ENCODE measurements around the gene CRYGD.
"Not testable (repeated sequence)": the region's sequence is repeated elsewhere in the genome, so short reads cannot be mapped to it uniquely, and the experiment has no call there.

The CRYGD gene

DNA sequence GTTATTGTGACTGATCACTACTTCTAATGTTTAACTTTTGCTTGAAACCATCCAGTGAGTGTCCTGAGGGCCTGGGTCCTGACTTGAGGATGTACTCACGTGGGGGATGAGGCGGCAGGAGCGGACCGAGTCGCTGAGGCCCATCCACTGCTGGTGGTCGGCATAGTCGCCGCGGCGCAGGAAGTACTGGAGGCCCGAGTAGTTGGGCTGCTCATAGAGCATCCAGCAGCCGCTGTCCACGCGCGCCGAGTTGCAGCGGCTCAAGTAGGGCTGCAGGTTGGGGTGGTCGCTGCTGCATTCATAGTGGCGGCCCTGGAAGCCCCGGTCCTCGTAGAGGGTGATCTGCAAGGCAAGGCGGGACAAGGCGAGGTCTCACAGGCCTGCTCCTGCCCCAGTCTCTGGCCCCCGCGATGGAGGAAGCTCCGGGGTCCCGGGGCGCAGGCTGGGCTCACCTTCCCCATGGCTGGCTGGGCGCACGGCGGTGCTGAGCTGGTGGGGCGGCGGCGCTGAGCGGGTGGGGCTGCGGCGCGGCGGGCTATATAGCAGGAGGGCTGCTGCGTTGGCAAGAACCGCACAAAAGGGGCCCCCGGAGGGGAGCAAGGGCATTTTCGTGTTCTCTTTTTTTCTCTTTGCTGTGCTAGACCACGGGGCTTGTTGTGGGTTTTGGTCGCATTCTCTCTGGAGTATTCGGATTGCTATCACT, at the start of gene CRYGD:
Gene CRYGD (minus strand): TSS at position 512 of the 703 bp plus-strand sequence. CDS start 51 bp downstream, at position 461.
- in situ Hi-C loops (cut with MboI; ENCODE audit: low sequenced_read_pairs), result not testable (repeated sequence)

DNA sequence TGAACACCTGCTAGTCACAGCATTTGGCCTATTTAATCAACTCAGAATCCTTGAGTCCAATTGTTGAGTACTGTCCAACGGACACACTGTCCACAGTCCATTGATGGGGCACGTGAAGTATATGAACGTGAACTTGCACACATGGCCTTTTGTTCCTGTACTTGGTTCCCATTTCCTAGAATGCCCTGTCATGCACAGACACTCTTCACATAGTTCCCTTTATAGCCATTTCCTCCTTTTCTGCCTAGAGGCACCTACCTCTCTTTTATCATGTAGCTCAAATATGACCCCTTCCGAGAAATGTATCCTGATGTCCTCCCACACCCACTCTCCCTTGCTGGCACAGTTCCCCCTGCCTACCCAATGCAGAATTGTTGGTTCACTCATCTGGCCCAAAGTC, 47.8 kb upstream of the CRYGD start:
- in situ Hi-C loops (cut with MboI; ENCODE audit: low sequenced_read_pairs), result no loop called here

- in situ Hi-C loops (cut with MboI; ENCODE audit: low sequenced_read_pairs), result no loop called here
Observed at GRCh38 chr2:208164951-208165755, 40.8 kb upstream of the CRYGD start.

GRCh38 chr2:208163489-208163888, 39.2 kb upstream of the CRYGD start, which contains the start of gene CRYGA:
TSS of gene CRYGA (minus strand) at chr2:208163589. CDS start at chr2:208163556, 33 bp downstream.
- in situ Hi-C loops (cut with MboI; ENCODE audit: low sequenced_read_pairs), result no loop called here

DNA sequence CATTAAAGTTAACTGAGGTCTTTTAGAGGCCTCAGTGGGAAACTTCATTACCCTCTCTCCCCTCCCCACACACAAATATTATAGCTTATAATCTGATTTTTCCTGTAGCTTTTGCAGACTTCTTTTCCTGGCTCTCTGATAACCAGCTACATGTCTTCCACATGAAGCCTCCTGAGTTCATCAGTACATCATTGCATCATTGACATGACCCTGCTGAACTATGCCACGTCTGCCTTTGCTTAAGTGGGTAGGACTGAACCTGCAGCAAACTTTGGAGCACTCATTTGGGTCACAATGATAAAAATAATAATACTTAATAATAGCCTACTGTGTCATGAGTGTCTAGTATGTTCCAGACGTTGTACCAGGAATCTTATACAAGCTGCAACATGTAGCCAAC, 32.1 kb upstream of the CRYGD start:
- in situ Hi-C loops (cut with MboI; ENCODE audit: low sequenced_read_pairs), result no loop called here

DNA sequence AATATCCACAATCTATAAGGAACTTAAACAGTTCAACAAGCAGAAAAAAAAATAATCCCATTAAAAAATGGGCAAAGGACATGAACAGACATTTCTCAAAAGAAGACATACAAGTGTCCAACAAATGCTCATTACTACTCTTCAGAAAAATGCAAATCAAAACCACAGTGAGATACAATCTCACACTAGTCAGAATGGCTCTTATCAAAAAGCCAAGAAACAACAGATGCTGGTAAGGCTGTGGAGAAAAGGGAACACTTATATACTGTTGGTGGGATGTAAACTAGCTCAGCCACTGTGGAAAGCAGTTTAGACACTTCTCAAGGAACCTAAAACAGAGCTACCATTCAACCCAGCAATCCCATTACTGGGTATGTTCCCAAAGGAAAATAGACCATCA, 28.8 kb upstream of the CRYGD start:
- in situ Hi-C loops (cut with MboI; ENCODE audit: low sequenced_read_pairs), result no loop called here

GRCh38 chr2:208150956-208151355, 26.6 kb upstream of the CRYGD start:
- in situ Hi-C loops (cut with MboI; ENCODE audit: low sequenced_read_pairs), result no loop called here

DNA sequence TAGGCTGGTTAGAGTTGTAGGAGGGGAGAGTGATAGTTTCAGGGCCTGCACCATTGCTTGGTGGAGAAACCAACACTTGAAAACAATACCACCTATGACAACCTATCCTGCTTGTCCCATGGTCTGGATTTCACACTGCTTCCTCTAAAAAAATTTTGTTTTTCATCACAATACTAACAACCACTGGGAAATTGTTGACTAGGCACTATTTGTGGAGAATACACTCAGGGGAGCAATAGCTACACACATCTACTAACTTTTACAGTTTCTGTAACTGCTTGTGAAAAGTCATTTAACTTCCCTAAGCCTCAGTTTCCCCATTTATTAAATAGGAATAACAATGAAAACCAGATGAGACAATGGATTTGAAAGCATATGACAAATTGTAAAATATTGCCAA, 25.8 kb upstream of the CRYGD start:
- in situ Hi-C loops (cut with MboI; ENCODE audit: low sequenced_read_pairs), result no loop called here

DNA sequence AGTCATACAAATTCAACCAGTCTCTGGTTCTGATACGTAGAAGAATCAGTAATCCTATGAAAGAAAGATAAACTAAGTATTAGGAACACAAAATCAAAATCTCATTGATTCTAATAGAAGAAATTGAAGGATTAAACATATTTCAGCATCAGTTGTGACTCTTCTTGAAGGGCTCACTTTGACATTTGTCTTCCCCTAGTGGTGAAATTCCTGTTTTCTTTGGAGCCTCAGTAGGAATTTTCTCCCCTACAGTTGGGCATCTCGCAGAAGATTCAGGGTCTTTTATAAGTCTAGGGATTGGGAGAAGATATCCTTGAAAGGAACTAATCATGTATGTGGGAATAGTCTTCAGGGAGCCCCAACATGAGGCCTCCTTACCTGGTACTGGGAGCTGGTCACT, 24.5 kb upstream of the CRYGD start:
- in situ Hi-C loops (cut with MboI; ENCODE audit: low sequenced_read_pairs), result no loop called here

- in situ Hi-C loops (cut with MboI; ENCODE audit: low sequenced_read_pairs), result no loop called here
Observed at GRCh38 chr2:208147759-208148158, 23.4 kb upstream of the CRYGD start.

DNA sequence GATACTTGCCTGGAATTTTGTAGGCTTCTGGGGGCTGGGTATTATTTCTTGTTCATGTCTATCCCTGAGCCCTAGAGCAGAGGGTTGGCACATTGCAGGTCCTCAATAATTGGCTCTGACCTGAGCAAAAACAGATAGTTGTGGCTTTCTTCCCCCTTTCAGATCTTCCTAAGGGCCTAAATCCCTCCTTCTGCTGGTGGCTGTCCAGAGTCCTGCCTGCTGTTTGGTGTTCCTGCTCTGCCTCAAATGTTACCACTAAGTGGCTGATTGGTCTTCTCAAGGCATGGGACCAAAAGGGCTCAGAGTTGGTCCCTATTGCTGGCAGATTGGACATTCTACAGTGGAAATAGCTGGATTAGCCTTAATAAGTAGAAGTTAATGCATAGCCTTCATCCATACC, 22.7 kb upstream of the CRYGD start:
- in situ Hi-C loops (cut with MboI; ENCODE audit: low sequenced_read_pairs), result no loop called here

DNA sequence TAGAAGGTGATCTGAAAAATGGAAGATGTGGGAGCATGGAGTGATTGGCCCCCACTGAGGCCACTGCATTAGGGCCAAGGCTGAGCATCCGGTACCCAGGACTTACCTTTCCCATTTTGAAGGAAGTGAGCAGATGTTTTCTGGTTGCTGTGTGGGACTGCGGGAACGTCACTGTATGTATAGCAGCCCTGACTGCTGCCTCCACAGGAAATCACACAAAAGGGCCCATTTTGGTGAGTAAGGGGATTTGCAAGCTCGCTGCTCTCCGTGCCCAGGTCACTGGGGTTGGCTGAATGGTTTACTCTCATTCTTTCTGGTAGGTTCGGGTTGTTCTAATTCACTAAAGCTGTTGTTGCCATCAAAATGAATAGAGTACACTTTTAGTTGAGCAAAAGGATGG, 21.7 kb upstream of the CRYGD start, which contains the start of gene CRYGB:
Gene CRYGB (minus strand): TSS at position 153 of the 400 bp plus-strand sequence. CDS start 38 bp downstream, at position 115.
- in situ Hi-C loops (cut with MboI; ENCODE audit: low sequenced_read_pairs), result no loop called here

DNA sequence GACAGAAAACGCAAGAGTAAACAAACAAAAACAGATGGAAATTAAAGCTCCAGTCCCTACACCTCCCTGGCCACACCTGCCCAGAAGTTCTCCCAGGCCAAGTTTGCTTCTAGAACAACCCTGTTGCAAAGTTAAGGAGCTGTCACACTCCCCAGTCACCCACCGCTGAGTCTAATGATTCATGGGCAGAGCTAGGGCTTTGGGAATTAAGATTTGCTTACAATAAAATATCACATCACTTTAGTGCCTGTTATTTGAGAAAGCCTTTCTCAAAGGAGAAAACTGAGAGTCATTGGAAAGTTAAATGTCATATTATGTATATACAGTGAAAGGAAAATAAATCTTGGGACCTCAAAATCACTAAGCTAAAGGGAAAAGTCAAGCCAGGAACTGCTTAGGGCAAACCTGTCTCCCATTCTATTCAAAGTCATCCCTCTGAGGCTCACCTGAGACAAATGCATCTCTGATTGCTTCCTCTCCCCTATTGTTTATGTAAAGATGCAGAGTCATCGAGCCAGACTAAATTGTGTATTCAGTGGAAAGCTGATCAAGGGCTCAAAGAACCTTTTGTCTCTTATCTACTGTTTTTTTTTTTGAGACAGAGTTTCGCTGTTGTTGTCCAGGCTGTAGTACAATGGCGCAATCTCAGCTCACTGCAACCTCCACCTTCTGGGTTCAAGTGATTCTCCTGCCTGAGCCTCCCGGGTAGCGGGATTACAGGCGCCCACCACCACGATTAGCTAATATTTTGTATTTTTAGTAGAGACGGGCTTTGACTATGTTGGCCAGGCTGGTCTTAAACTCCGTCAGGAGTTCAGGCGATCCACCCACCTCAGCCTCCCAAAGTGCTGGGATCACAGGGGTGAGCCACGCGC, 18.8 kb upstream of the CRYGD start:
- in situ Hi-C loops (cut with MboI; ENCODE audit: low sequenced_read_pairs), result no loop called here

- in situ Hi-C loops (cut with MboI; ENCODE audit: low sequenced_read_pairs), result no loop called here
Observed at GRCh38 chr2:208142240-208142924, 18.1 kb upstream of the CRYGD start.

- in situ Hi-C loops (cut with MboI; ENCODE audit: low sequenced_read_pairs), result no loop called here
Observed at GRCh38 chr2:208139447-208139846, 15.1 kb upstream of the CRYGD start.

DNA sequence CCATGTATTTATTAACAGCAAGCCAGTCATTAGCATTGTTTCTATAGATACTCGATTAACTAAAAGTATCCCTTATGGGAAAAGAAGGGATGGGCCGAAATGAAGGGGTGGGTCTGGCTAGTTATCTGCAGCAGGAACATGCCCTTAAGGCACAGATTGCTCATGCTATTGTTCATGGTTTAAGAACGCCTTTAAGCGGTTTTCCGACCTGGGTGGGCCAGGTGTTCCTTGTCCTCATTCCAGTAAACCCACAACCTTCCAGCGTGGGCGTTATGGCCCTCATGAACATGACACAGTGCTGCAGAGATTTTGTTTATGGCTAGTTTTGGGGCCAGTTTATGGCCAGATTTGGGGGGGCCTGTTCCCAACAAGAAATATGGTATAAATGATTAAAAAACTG, 14.0 kb upstream of the CRYGD start:
- in situ Hi-C loops (cut with MboI; ENCODE audit: low sequenced_read_pairs), result not testable (repeated sequence)

DNA sequence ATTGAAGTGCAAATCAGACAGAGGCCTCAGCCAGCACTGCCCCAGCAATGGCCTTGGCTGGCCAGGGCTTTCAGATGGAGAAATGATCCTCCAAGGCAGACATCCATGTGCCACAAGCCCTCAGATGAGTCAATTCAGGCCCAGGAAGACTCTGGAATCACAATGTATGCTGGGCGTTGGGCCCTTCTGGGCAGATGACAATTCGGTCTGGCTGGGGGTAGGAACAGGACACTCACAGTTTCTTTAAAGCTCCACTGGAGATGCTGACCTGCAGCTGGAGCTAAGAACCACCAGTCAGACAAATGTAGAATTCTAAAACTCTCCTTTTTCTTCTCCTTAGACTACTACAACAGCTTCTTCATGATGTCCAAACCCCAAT, 12.4 kb upstream of the CRYGD start:
- in situ Hi-C loops (cut with MboI; ENCODE audit: low sequenced_read_pairs), result no loop called here

- in situ Hi-C loops (cut with MboI; ENCODE audit: low sequenced_read_pairs), result no loop called here
Observed at GRCh38 chr2:208135794-208136715, 11.7 kb upstream of the CRYGD start.

DNA sequence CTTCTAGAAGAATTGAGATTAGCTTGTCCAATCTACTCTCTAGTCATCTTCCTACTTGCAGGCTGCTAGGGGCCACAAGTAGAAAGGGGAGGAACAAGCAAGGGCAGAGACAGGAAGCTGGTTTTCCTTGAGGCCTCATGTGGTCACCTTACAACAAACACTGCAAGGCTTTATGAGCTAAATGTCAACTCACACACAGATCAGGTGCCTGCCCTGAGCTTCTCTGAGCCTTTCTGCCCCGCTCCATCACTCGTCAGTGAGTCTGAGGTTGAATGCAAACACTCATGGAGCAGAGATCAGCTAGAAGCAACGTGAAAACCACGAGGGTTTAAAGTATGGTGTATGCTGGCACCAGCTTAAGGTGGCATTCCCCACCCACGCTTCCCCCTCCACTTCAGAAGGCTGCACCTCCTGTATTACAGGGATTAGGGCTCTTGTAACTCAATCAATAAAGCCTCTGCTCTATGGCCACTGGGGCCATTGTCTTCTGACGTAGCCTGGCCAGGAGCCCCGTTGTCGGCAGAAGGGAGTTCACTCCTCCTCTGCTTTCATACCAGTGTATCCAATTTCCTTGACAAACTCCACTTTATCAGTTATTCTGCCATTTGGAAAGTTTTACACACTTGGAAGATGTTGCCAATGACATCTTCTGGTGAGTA, 10.7 kb upstream of the CRYGD start:
- in situ Hi-C loops (cut with MboI; ENCODE audit: low sequenced_read_pairs), result no loop called here
